ENCODE results near the gene CCDC28A. TPM values are rescaled to one million over a fixed set of nuclear protein-coding genes. Genes with fewer than 3 reads are reported as not detected.

CCDC28A gene
- polyA plus RNA-seq, 3 donors: 16.6 to 53.3 (median 42.6) TPM

GRCh38 chr6:138734585-138734984 is 39.0 kb upstream of the CCDC28A start:
- H3K79me2 ChIP-seq (ENCODE audit: insufficient read depth, low read length): no peaks in the 10 kb centered on the region
- Mint-ChIP-seq H3K36me3 (peaks cover 0 to 3% of the 10 kb centered on the region in 2 donors), H3K9me3 (peaks cover 4 to 23% (median 15%) of the 10 kb centered on the region in 7 donors), H3K27ac (peak overlapping the region in 1 of 7 donors; percentile 66), H3K27me3 (ENCODE audit: low read depth in 3 of 3) (peaks cover 0 to 2% (median 0%) of the 10 kb centered on the region in 3 donors), H3K4me1 (no peaks in the 10 kb centered on the region), H3K4me3 (no peak overlapping the region)
- no peak overlapping the region for H3K9ac ChIP-seq (ENCODE audit: insufficient read depth, low read length, poor library complexity, severe bottlenecking)
- no peaks in the 10 kb centered on the region for H3K36me3 ChIP-seq (replicated peaks in 1 of 2; ENCODE audit: control insufficient read depth in 1 of 2, insufficient read depth in 2 of 2, low read length in 2 of 2)
- H3K4me2 ChIP-seq (replicated peaks; ENCODE audit: extremely low read depth, low read length, poor library complexity, severe bottlenecking): no peak overlapping the region
- peaks cover 0 to 3% of the 10 kb centered on the region in 2 donors for H3K9me3 ChIP-seq (replicated peaks in 1 of 2; ENCODE audit: control insufficient read depth in 1 of 2, insufficient read depth in 1 of 2, low read length in 2 of 2)
- DNase-seq: no peak
- no peak overlapping the region for H3K27ac ChIP-seq (ENCODE audit: low read depth in 1 of 2, low read length in 2 of 2)
- no peak overlapping the region for H2AFZ ChIP-seq (ENCODE audit: insufficient read depth, low read depth, low read length, poor library complexity, severe bottlenecking)
- intact Hi-C loops (cut with micrococcal nuclease): no loop called here
- no peak overlapping the region for H3K4me3 ChIP-seq (replicated peaks in 1 of 3; ENCODE audit: low read depth in 2 of 3, low read length in 3 of 3)
- H3K4me1 ChIP-seq (ENCODE audit: control insufficient read depth in 1 of 2, insufficient read depth in 2 of 2, low read length in 2 of 2): no peaks in the 10 kb centered on the region
- WGBS (ENCODE audit: insufficient coverage): 90% methylated on average over 1 of the region's 1 CpG
- no peaks in the 10 kb centered on the region for H4K20me1 ChIP-seq (ENCODE audit: insufficient read depth, low read length)
- TF ChIP-seq CTCF (IDR thresholded peaks at IDR 0.05): no peak
- H3K27me3 ChIP-seq (ENCODE audit: control insufficient read depth in 2 of 2, insufficient read depth in 2 of 2, low read length in 2 of 2): no peaks in the 10 kb centered on the region

DNA sequence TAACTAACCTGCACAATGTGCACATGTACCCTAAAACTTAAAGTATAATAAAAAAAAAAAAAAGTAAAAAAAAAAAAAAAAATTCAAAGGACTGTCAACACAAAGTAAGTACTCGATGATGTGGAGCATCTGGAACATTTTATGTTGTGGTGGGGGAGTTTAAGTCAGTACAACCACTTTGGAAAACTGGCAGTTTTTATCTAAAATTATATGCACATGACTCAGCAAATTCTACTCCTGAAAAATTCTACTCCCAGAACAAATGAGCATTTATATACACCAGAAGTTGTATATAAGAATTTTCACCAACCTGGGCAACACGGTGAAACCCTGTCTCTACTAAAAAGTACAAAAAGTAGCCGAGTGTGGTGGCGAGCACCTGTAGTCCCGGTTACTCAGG is 36.9 kb upstream of the CCDC28A start:
- intact Hi-C loops (cut with micrococcal nuclease): no loop called here
- WGBS (ENCODE audit: insufficient coverage): 100% methylated on average over 3 of the region's 5 CpGs
- Mint-ChIP-seq H3K27ac (no peak overlapping the region), H3K4me3 (no peak overlapping the region), H3K9me3 (peaks cover 12 to 27% (median 14%) of the 10 kb centered on the region in 7 donors), H3K36me3 (no peaks in the 10 kb centered on the region), H3K27me3 (ENCODE audit: low read depth in 3 of 3) (peaks cover 0 to 2% (median 0%) of the 10 kb centered on the region in 3 donors), H3K4me1 (no peaks in the 10 kb centered on the region)
- no peak for TF ChIP-seq CTCF (IDR thresholded peaks at IDR 0.05)
- Histone ChIP-seq H3K4me1 (ENCODE audit: control insufficient read depth in 1 of 2, insufficient read depth in 2 of 2, low read length in 2 of 2) (no peaks in the 10 kb centered on the region), H3K36me3 (replicated peaks in 1 of 2; ENCODE audit: control insufficient read depth in 1 of 2, insufficient read depth in 2 of 2, low read length in 2 of 2) (no peaks in the 10 kb centered on the region), H3K4me2 (replicated peaks; ENCODE audit: extremely low read depth, low read length, poor library complexity, severe bottlenecking) (no peak overlapping the region), H4K20me1 (ENCODE audit: insufficient read depth, low read length) (no peaks in the 10 kb centered on the region), H3K27ac (ENCODE audit: low read depth in 1 of 2, low read length in 2 of 2) (no peak overlapping the region), H3K4me3 (replicated peaks in 1 of 3; ENCODE audit: low read depth in 2 of 3, low read length in 3 of 3) (no peak overlapping the region), H2AFZ (ENCODE audit: insufficient read depth, low read depth, low read length, poor library complexity, severe bottlenecking) (no peak overlapping the region), H3K9me3 (replicated peaks in 1 of 2; ENCODE audit: control insufficient read depth in 1 of 2, insufficient read depth in 1 of 2, low read length in 2 of 2) (peaks cover 0 to 3% of the 10 kb centered on the region in 2 donors), H3K79me2 (ENCODE audit: insufficient read depth, low read length) (no peaks in the 10 kb centered on the region), H3K27me3 (ENCODE audit: control insufficient read depth in 2 of 2, insufficient read depth in 2 of 2, low read length in 2 of 2) (no peaks in the 10 kb centered on the region), H3K9ac (ENCODE audit: insufficient read depth, low read length, poor library complexity, severe bottlenecking) (no peak overlapping the region)
- no peak for DNase-seq
